Measurements from ENCODE around the gene LYAR. TPM values are rescaled to one million over a fixed set of nuclear protein-coding genes. Genes with fewer than 3 reads are reported as not detected.

Gene LYAR
- total and polyA plus RNA-seq, 4 experiments from 2014 or later: 59.1 to 79.8 (median 70.5) TPM

DNA sequence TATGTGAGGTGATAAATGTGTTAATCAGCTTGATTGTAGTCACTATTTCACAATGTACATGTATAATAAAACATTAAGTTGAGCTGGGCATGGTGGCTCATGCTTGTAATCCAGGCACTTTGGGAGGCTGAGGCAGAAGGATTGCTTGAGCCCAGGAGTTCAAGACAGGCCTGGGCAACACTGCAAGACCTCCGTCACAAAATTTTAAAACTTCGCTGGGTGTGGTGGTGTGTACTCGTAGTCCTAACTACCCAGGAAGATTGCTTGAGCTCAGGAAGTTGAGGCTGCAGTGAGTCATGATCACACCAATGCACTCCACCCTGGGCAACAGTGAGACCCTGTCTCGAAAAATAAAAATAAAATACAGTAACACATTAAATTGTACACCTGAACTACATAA lies 20.1 kb downstream of the LYAR start:
- Histone ChIP-seq H3K4me3 (ENCODE audit: low read length in 2 of 2) (no peak overlapping the region), H3K27me3 (ENCODE audit: insufficient read depth, low read length) (no peaks in the 10 kb centered on the region), H3K9me3 (ENCODE audit: control insufficient read depth in 1 of 2, low read length in 2 of 2) (no peaks in the 10 kb centered on the region), H3K4me1 (ENCODE audit: insufficient read depth, low read length) (peaks cover 50% of the 10 kb centered on the region), H3K36me3 (ENCODE audit: insufficient read depth, low read length) (peaks cover 23% of the 10 kb centered on the region), H3K27ac (ENCODE audit: low read depth, low read length) (peak overlapping the region; percentile 76)
- peak overlapping the region; percentile 59 to 88 (median 70) for H3K4me3 Mint-ChIP-seq
- no peaks in the 10 kb centered on the region for H3K27me3 Mint-ChIP-seq
- peaks cover 50 to 54% of the 10 kb centered on the region in 2 donors for H3K36me3 Mint-ChIP-seq
- H3K4me1 Mint-ChIP-seq: peaks cover 26 to 49% (median 32%) of the 10 kb centered on the region in 4 donors
- CTCF ChIA-PET (ENCODE audit: partially characterized antibody): interaction anchor here (0.7 to 4.0 kb wide), 5 partner anchors 11 to 1622 kb away, joined by 3 to 35 read pairs (median 5); no protein-coding TSS in a partner anchor
- intact Hi-C loops (cut with micrococcal nuclease): loop anchor here (1.0 kb wide), 2 partner anchors 10 to 20 kb away; partner anchors contain the start of genes LYAR and ZBTB49
- peak overlapping the region; percentile 94 to 98 (median 97) for H3K27ac Mint-ChIP-seq
- DNase-seq: peak; percentile 53 to 81 (median 73)
- peaks cover 0 to 2% (median 0%) of the 10 kb centered on the region in 8 donors for H3K9me3 Mint-ChIP-seq
- POLR2A ChIA-PET (ENCODE audit: partially characterized antibody): interaction anchor here (1.0 to 3.3 kb wide), 11 partner anchors 9 to 306 kb away, joined by 3 to 33 read pairs (median 9); partner anchors contain the start of genes LYAR, NSG1, TMEM128 and ZBTB49

DNA sequence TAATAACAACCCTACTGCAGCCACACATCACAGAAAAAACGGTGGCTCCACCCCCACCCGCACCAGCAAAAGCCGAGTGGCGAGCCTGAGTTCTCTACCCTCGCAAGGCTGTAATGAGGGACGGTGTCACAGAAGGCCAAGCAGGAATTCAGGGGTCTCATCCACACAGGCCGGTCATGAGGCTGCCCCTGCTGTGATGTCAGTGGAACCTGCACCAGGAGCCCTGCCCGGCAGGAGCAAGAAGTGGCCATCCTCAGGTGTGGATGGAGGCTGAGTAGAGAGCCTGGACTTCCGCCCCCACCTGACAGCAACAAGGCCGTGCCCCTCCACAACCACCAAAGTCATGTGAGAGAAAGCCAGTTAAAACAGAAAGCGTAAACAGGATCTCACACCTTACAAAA lies 20.6 kb downstream of the LYAR start:
- Histone ChIP-seq H3K36me3 (ENCODE audit: insufficient read depth, low read length) (peaks cover 18% of the 10 kb centered on the region), H3K27ac (ENCODE audit: low read depth, low read length) (peak overlapping the region; percentile 76), H3K27me3 (ENCODE audit: insufficient read depth, low read length) (no peaks in the 10 kb centered on the region), H3K4me1 (ENCODE audit: insufficient read depth, low read length) (peaks cover 50% of the 10 kb centered on the region), H3K4me3 (ENCODE audit: low read length in 2 of 2) (peak overlapping the region in 1 of 2 donors; percentile 21), H3K9me3 (ENCODE audit: control insufficient read depth in 1 of 2, low read length in 2 of 2) (no peaks in the 10 kb centered on the region)
- ChIA-PET POLR2A (ENCODE audit: partially characterized antibody) (interaction anchor here (0.8 to 3.3 kb wide), 14 partner anchors 8 to 306 kb away, joined by 3 to 33 read pairs (median 6); partner anchors contain the start of genes LYAR, NSG1, TMEM128 and ZBTB49), CTCF (ENCODE audit: partially characterized antibody) (interaction anchor here (0.7 to 4.0 kb wide), 5 partner anchors 10 to 1622 kb away, joined by 3 to 35 read pairs (median 5); no protein-coding TSS in a partner anchor)
- H3K4me3 Mint-ChIP-seq: peak overlapping the region; percentile 59 to 88 (median 72)
- H3K36me3 Mint-ChIP-seq: peaks cover 45 to 49% of the 10 kb centered on the region in 2 donors
- peaks cover 24 to 49% (median 34%) of the 10 kb centered on the region in 4 donors for H3K4me1 Mint-ChIP-seq
- peak overlapping the region; percentile 94 to 98 (median 97) for H3K27ac Mint-ChIP-seq
- intact Hi-C loops (cut with micrococcal nuclease): loop anchor here (1.0 kb wide), 1 partner anchor 21 kb away; the partner anchor contains the start of genes LYAR and ZBTB49
- no peaks in the 10 kb centered on the region for H3K27me3 Mint-ChIP-seq
- peaks cover 0 to 2% (median 0%) of the 10 kb centered on the region in 8 donors for H3K9me3 Mint-ChIP-seq
- DNase-seq: peak; percentile 67 to 77 (median 75)

DNA sequence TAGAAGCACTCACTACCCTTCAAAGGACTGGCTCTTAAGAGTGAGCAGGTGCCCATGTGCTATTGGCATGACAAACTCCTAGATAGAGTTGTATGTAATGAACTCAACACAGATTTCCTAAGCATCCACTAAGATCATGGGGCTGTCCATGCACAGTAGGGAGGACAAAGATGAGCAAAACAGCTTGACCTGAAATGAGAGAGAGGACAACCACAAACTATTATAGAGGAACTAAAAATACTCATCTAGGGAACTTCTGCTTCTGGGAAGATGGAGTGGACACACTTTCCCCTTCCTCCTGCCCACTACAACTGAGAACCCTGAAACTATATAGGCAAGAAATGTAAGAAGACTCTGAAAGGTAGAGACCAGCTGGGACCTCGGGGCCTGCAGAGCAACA lies 21.2 kb downstream of the LYAR start:
- peak overlapping the region; percentile 76 for H3K27ac ChIP-seq (ENCODE audit: low read depth, low read length)
- H3K36me3 ChIP-seq (ENCODE audit: insufficient read depth, low read length): peaks cover 16% of the 10 kb centered on the region
- peaks cover 50% of the 10 kb centered on the region for H3K4me1 ChIP-seq (ENCODE audit: insufficient read depth, low read length)
- no peak for DNase-seq
- peaks cover 42 to 45% of the 10 kb centered on the region in 2 donors for H3K36me3 Mint-ChIP-seq
- intact Hi-C loops (cut with micrococcal nuclease): loop anchor here (1.0 kb wide), 1 partner anchor 22 kb away; the partner anchor contains the start of genes LYAR and ZBTB49
- H3K4me1 Mint-ChIP-seq: peaks cover 22 to 49% (median 34%) of the 10 kb centered on the region in 4 donors
- H3K9me3 ChIP-seq (ENCODE audit: control insufficient read depth in 1 of 2, low read length in 2 of 2): no peaks in the 10 kb centered on the region
- peak overlapping the region; percentile 59 to 88 (median 72) for H3K4me3 Mint-ChIP-seq
- POLR2A ChIA-PET (ENCODE audit: partially characterized antibody): interaction anchor here (0.8 to 3.3 kb wide), 12 partner anchors 8 to 307 kb away, joined by 3 to 33 read pairs (median 8); partner anchors contain the start of genes LYAR, NSG1, TMEM128 and ZBTB49
- H3K4me3 ChIP-seq (ENCODE audit: low read length in 2 of 2): peak overlapping the region in 1 of 2 donors; percentile 21
- CTCF ChIA-PET (ENCODE audit: partially characterized antibody): interaction anchor here (2.0 to 4.0 kb wide), 3 partner anchors 10 to 67 kb away, joined by 11 to 35 read pairs (median 15); no protein-coding TSS in a partner anchor
- no peaks in the 10 kb centered on the region for H3K27me3 ChIP-seq (ENCODE audit: insufficient read depth, low read length)
- no peaks in the 10 kb centered on the region for H3K27me3 Mint-ChIP-seq
- peak overlapping the region; percentile 94 to 98 (median 97) for H3K27ac Mint-ChIP-seq
- peaks cover 0 to 2% (median 0%) of the 10 kb centered on the region in 8 donors for H3K9me3 Mint-ChIP-seq

DNA sequence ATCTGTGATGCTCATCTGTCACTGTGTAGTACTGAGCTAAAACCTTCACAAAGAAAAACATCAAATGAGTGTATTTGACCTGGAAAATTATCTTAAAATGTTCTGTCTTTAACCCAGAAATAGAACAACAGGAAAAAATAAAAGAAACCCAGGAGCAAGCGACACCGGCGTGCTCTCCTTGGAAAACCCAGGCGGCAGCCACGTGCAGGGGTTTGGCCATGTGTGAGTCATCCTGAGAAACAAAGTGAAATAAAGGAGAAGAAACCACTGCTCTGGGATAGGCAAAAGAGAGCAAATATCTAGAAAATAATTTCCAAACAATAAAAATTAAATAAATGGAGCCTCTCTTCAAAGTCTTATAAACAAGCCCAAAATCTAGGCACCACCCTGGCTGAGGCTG lies 22.0 kb downstream of the LYAR start:
- intact Hi-C loops (cut with micrococcal nuclease): no loop called here
- Mint-ChIP-seq H3K4me3 (peak overlapping the region in 5 of 8 donors; percentile 15 to 67 (median 51)), H3K36me3 (peaks cover 34 to 40% of the 10 kb centered on the region in 2 donors), H3K27ac (peak overlapping the region; percentile 73 to 98 (median 94)), H3K4me1 (peaks cover 22 to 49% (median 34%) of the 10 kb centered on the region in 4 donors), H3K9me3 (peaks cover 0 to 2% (median 0%) of the 10 kb centered on the region in 8 donors), H3K27me3 (no peaks in the 10 kb centered on the region)
- DNase-seq: no peak
- no peaks in the 10 kb centered on the region for H3K27me3 ChIP-seq (ENCODE audit: insufficient read depth, low read length)
- H3K9me3 ChIP-seq (ENCODE audit: control insufficient read depth in 1 of 2, low read length in 2 of 2): no peaks in the 10 kb centered on the region
- H3K4me1 ChIP-seq (ENCODE audit: insufficient read depth, low read length): peaks cover 50% of the 10 kb centered on the region
- ChIA-PET POLR2A (ENCODE audit: partially characterized antibody) (interaction anchor here (1.1 to 3.3 kb wide), 8 partner anchors 9 to 194 kb away, joined by 3 to 33 read pairs (median 7); partner anchors contain the start of genes LYAR, NSG1, TMEM128 and ZBTB49), CTCF (ENCODE audit: partially characterized antibody) (interaction anchor here (1.0 to 4.0 kb wide), 4 partner anchors 9 to 68 kb away, joined by 3 to 35 read pairs (median 13); no protein-coding TSS in a partner anchor)
- H3K36me3 ChIP-seq (ENCODE audit: insufficient read depth, low read length): peaks cover 9% of the 10 kb centered on the region
- H3K4me3 ChIP-seq (ENCODE audit: low read length in 2 of 2): no peak overlapping the region
- H3K27ac ChIP-seq (ENCODE audit: low read depth, low read length): peak overlapping the region; percentile 27

DNA sequence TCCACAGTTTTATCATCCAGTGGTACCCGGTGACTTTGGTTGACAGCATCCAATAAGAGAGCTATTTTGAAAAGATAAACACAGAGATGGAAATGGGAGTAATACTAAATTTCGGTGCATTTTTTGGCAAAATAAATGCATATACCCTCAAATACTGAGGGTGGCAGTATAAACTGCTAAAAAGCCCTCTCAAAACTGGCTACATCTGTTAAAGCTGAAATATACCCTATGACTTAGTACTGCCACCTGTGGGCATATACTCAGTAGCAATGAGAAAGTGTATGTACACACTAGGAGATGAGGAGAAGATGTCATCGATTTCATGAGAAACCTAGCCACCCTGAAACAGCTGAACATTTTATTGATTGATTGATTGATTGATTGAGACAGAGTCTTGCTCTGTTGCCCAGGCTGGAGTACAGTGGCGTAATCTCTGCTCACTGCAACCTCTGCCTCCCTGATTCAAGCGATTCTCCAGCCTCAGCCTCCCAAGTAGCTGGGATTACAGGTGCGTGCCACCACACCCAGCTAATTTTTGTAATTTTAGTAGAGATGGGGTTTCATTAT lies 29.7 kb downstream of the LYAR start:
- DNase-seq: peak; percentile 49 to 72 (median 64)
- ChIA-PET POLR2A (ENCODE audit: partially characterized antibody) (interaction anchor here (0.6 to 2.8 kb wide), 22 partner anchors 9 to 202 kb away, joined by 3 to 33 read pairs (median 3); partner anchors contain the start of genes LYAR, TMEM128 and ZBTB49), CTCF (ENCODE audit: partially characterized antibody) (interaction anchor here (0.6 to 3.7 kb wide), 33 partner anchors 8 to 206 kb away, joined by 3 to 161 read pairs (median 5); partner anchors contain the start of gene TMEM128)
- Histone ChIP-seq H3K4me1 (ENCODE audit: insufficient read depth, low read length) (no peaks in the 10 kb centered on the region), H3K36me3 (ENCODE audit: insufficient read depth, low read length) (no peaks in the 10 kb centered on the region), H3K9me3 (ENCODE audit: control insufficient read depth in 1 of 2, low read length in 2 of 2) (no peaks in the 10 kb centered on the region), H3K27me3 (ENCODE audit: insufficient read depth, low read length) (no peaks in the 10 kb centered on the region), H3K27ac (ENCODE audit: low read depth, low read length) (no peak overlapping the region), H3K4me3 (ENCODE audit: low read length in 2 of 2) (no peak overlapping the region)
- H3K4me3 Mint-ChIP-seq: no peak overlapping the region
- peak overlapping the region in 5 of 7 donors; percentile 21 to 83 (median 68) for H3K27ac Mint-ChIP-seq
- H3K4me1 Mint-ChIP-seq: peaks cover 4 to 11% (median 8%) of the 10 kb centered on the region in 4 donors
- no peaks in the 10 kb centered on the region for H3K9me3 Mint-ChIP-seq
- no peaks in the 10 kb centered on the region for H3K27me3 Mint-ChIP-seq
- intact Hi-C loops (cut with micrococcal nuclease): loop anchor here (1.0 kb wide), 3 partner anchors 10 to 170 kb away; no protein-coding TSS in a partner anchor
- no peaks in the 10 kb centered on the region for H3K36me3 Mint-ChIP-seq

DNA sequence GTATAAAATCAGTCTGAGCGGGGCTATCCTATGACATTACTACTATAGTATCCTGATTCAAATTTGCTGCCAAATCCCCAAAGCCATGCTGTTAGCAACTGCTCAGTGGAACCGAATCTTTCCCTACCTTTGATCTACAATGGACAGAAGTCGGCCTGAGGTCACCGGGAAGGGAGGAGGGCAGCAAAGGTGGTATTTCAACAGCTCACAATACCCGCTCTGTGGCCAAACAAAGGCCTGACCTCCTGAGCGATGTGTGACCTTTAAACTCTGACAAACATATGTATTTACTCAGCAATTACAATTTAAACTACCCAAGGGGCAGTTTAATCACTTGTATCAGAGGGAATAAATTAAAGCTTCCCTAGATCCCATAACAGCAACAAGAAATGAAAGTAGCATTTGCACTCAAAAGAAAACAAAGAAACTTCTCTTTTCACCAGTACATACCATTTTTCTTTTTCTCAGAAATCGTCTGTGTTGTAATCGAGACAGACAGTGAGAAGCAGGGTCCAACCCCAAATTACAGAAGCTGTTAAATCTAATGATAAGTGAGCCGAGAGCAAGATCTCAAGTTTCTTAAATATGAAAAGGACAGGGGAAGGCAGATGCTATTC lies 30.4 kb downstream of the LYAR start:
- ChIA-PET CTCF (ENCODE audit: partially characterized antibody) (interaction anchor here (0.6 to 3.7 kb wide), 35 partner anchors 8 to 316 kb away, joined by 3 to 161 read pairs (median 5); partner anchors contain the start of gene TMEM128), POLR2A (ENCODE audit: partially characterized antibody) (interaction anchor here (0.6 to 2.8 kb wide), 20 partner anchors 9 to 203 kb away, joined by 3 to 33 read pairs (median 4); partner anchors contain the start of genes LYAR, TMEM128 and ZBTB49)
- peak overlapping the region in 3 of 7 donors; percentile 26 to 83 (median 49) for H3K27ac Mint-ChIP-seq
- peaks cover 4 to 11% (median 7%) of the 10 kb centered on the region in 4 donors for H3K4me1 Mint-ChIP-seq
- Histone ChIP-seq H3K27ac (ENCODE audit: low read depth, low read length) (no peak overlapping the region), H3K36me3 (ENCODE audit: insufficient read depth, low read length) (no peaks in the 10 kb centered on the region), H3K4me3 (ENCODE audit: low read length in 2 of 2) (no peak overlapping the region), H3K9me3 (ENCODE audit: control insufficient read depth in 1 of 2, low read length in 2 of 2) (no peaks in the 10 kb centered on the region), H3K4me1 (ENCODE audit: insufficient read depth, low read length) (no peaks in the 10 kb centered on the region), H3K27me3 (ENCODE audit: insufficient read depth, low read length) (no peaks in the 10 kb centered on the region)
- H3K36me3 Mint-ChIP-seq: no peaks in the 10 kb centered on the region
- intact Hi-C loops (cut with micrococcal nuclease): loop anchor here (1.0 kb wide), 3 partner anchors 11 to 171 kb away; no protein-coding TSS in a partner anchor
- no peak overlapping the region for H3K4me3 Mint-ChIP-seq
- DNase-seq: no peak
- H3K9me3 Mint-ChIP-seq: no peaks in the 10 kb centered on the region
- no peaks in the 10 kb centered on the region for H3K27me3 Mint-ChIP-seq

Data from CD4-positive, alpha-beta memory T cell (primary cell).